Hematopoietic multipotent progenitor cell (in vitro differentiated cells): Measurements from ENCODE around the gene NEGR1. TPM values are rescaled to one million over a fixed set of nuclear protein-coding genes. Genes with fewer than 3 reads are reported as not detected.

Experiments used
- small RNA-seq: library from RNA; depleted of rRNA; stranded (forward); fragments of <200 nt; gene quantifications from one replicate; pipeline ENCODE3, GENCODE V24; 2012
- total RNA-seq: library from RNA; depleted of rRNA; stranded (reverse); fragments of >200 nt; gene quantifications from one replicate; pipeline ENCODE4 v1.2.3, GENCODE V29; 2012

The NEGR1 gene
- total RNA-seq, 1 donor = 3.8 TPM

Small RNA genes within 50 kb of the gene (small RNA-seq; reads per million reads assigned to genes)
- gene AL358453.1 (not detected), gene AL359821.1 (not detected)
